ENCODE data around the gene HIRIP3.

HIRIP3 gene

GRCh38 chr16:29986931-29987330, 8.5 kb downstream of the HIRIP3 start:
- DNase-seq (ENCODE audit: extremely low spot score, insufficient read length, low read depth) (no peak), FAIRE-seq (no peak)

GRCh38 chr16:29986231-29986630, 9.2 kb downstream of the HIRIP3 start:
- DNase-seq (ENCODE audit: extremely low spot score, insufficient read length, low read depth) (no peak), FAIRE-seq (no peak)

- no peak for DNase-seq (ENCODE audit: extremely low spot score, insufficient read length, low read depth)
- no peak for FAIRE-seq
Measured at GRCh38 chr16:29985271-29985811, 10.1 kb downstream of the HIRIP3 start.

- DNase-seq (ENCODE audit: extremely low spot score, insufficient read length, low read depth) (no peak), FAIRE-seq (no peak)
Measured at GRCh38 chr16:29984764-29985147, 10.7 kb downstream of the HIRIP3 start.

GRCh38 chr16:29984137-29984763, 11.2 kb downstream of the HIRIP3 start:
- FAIRE-seq (no peak), DNase-seq (ENCODE audit: extremely low spot score, insufficient read length, low read depth) (no peak)

- DNase-seq (ENCODE audit: extremely low spot score, insufficient read length, low read depth) (no peak), FAIRE-seq (no peak)
Measured at GRCh38 chr16:29983420-29984136, 11.8 kb downstream of the HIRIP3 start.

GRCh38 chr16:29982560-29983419, 12.6 kb downstream of the HIRIP3 start:
- DNase-seq (ENCODE audit: extremely low spot score, insufficient read length, low read depth) (no peak), FAIRE-seq (no peak)

- DNase-seq (ENCODE audit: extremely low spot score, insufficient read length, low read depth) (no peak), FAIRE-seq (no peak)
Measured at GRCh38 chr16:29978564-29979270, 16.7 kb downstream of the HIRIP3 start.

- DNase-seq (ENCODE audit: extremely low spot score, insufficient read length, low read depth) (no peak), FAIRE-seq (no peak)
Measured at GRCh38 chr16:29978081-29978480, 17.3 kb downstream of the HIRIP3 start.

GRCh38 chr16:29977063-29977825, 18.2 kb downstream of the HIRIP3 start:
- FAIRE-seq, result no peak
- DNase-seq (ENCODE audit: extremely low spot score, insufficient read length, low read depth), result no peak

- DNase-seq (ENCODE audit: extremely low spot score, insufficient read length, low read depth) (no peak), FAIRE-seq (no peak)
Measured at GRCh38 chr16:29975811-29976511, 19.5 kb downstream of the HIRIP3 start.

GRCh38 chr16:29975134-29975538, 20.3 kb downstream of the HIRIP3 start:
- FAIRE-seq (no peak), DNase-seq (ENCODE audit: extremely low spot score, insufficient read length, low read depth) (no peak)

- DNase-seq (ENCODE audit: extremely low spot score, insufficient read length, low read depth) (no peak), FAIRE-seq (no peak)
Measured at GRCh38 chr16:29974291-29975133, 20.9 kb downstream of the HIRIP3 start.

GRCh38 chr16:29973384-29974246, 21.8 kb downstream of the HIRIP3 start, which contains the start of gene TAOK2:
Gene TAOK2, plus strand, starts transcription at chr16:29973868. Its CDS starts 3,905 bp downstream, at chr16:29977773.
- peak; percentile 94 for FAIRE-seq
- peak; percentile 99 for DNase-seq (ENCODE audit: extremely low spot score, insufficient read length, low read depth)

- no peak for FAIRE-seq
- DNase-seq (ENCODE audit: extremely low spot score, insufficient read length, low read depth), result no peak
Measured at GRCh38 chr16:29972992-29973383, 22.4 kb downstream of the HIRIP3 start.

- DNase-seq (ENCODE audit: extremely low spot score, insufficient read length, low read depth) (no peak), FAIRE-seq (no peak)
Measured at GRCh38 chr16:29972500-29972899, 22.9 kb downstream of the HIRIP3 start.

GRCh38 chr16:29971304-29971703, 24.1 kb downstream of the HIRIP3 start:
- no peak for FAIRE-seq

More at GRCh38 chr16:29971304-29971703, 24.1 kb downstream of the HIRIP3 start:
- DNase-seq (ENCODE audit: extremely low spot score, insufficient read length, low read depth), result no peak

Data from GM18507 (cell line).